Brain microvascular endothelial cell (primary cell): ENCODE measurements around the gene C6orf163.

Experiments used
- DNase-seq: peaks from one replicate; pipeline ENCODE4 v3.0.0-alpha.2; 2020
- H3K27ac ChIP-seq: fragments of 250-450 bp; sonication (Bioruptor Pico); 2 replicates; pipeline ENCODE4 v1.5.1; 2020; ENCODE audit warnings: mild to moderate bottlenecking, moderate library complexity
- H3K27me3 ChIP-seq: fragments of 250-450 bp; sonication (Bioruptor Pico); replicated peaks from 2 replicates; pipeline ENCODE4 v1.5.1; 2020; ENCODE audit warnings: mild to moderate bottlenecking
- H3K36me3 ChIP-seq: fragments of 250-450 bp; sonication (Bioruptor Pico); replicated peaks from 2 replicates; pipeline ENCODE4 v1.5.1; 2020; ENCODE audit warnings: mild to moderate bottlenecking
- H3K4me3 ChIP-seq: 2 replicates; pipeline ENCODE4 v1.5.1; 2011; ENCODE audit warnings: low read depth, mild to moderate bottlenecking, control low read depth, low read length, moderate library complexity
- CTCF ChIP-seq: IDR thresholded peaks from 2 replicates; pipeline ENCODE4 v1.5.1; 2011; ENCODE audit warnings: low read depth, mild to moderate bottlenecking, moderate library complexity, low read length, control low read depth, inconsistent platforms; ENCODE audit errors: missing control alignments
- in situ Hi-C: cut with HindIII; loops from 2 replicates; pipeline ENCODE4 v1.10.0; 2017; ENCODE audit warnings: low sequenced_read_pairs, low pct_ligation_motif_present

The C6orf163 gene

GRCh38 chr6:87378947-87379346, 34.3 kb downstream of the C6orf163 start:
- no peak overlapping the region for H3K4me3 ChIP-seq
- H3K36me3 ChIP-seq: no peaks in the 10 kb centered on the region
- in situ Hi-C loops: no loop called here
- TF ChIP-seq CTCF: no peak
- no peak overlapping the region for H3K27ac ChIP-seq
- no peak for DNase-seq
- H3K27me3 ChIP-seq: no peaks in the 10 kb centered on the region

GRCh38 chr6:87382861-87383260, 38.2 kb downstream of the C6orf163 start:
- no peaks in the 10 kb centered on the region for H3K36me3 ChIP-seq
- H3K27ac ChIP-seq: no peak overlapping the region
- no peak for TF ChIP-seq CTCF
- H3K4me3 ChIP-seq: no peak overlapping the region
- DNase-seq: no peak
- in situ Hi-C loops: no loop called here
- no peaks in the 10 kb centered on the region for H3K27me3 ChIP-seq

- no peak for DNase-seq
- in situ Hi-C loops: no loop called here
- H3K27me3 ChIP-seq: no peaks in the 10 kb centered on the region
- H3K4me3 ChIP-seq: no peak overlapping the region
- no peaks in the 10 kb centered on the region for H3K36me3 ChIP-seq
- no peak overlapping the region for H3K27ac ChIP-seq
- no peak for TF ChIP-seq CTCF
Observed at GRCh38 chr6:87384038-87384437, 39.4 kb downstream of the C6orf163 start.

- Histone ChIP-seq H3K4me3 (no peak overlapping the region), H3K27ac (no peak overlapping the region), H3K36me3 (no peaks in the 10 kb centered on the region), H3K27me3 (no peaks in the 10 kb centered on the region)
- DNase-seq: no peak
- in situ Hi-C loops: no loop called here
- no peak for TF ChIP-seq CTCF
Observed at GRCh38 chr6:87384449-87384848, 39.8 kb downstream of the C6orf163 start.

- peak; percentile 19 for DNase-seq
Observed at GRCh38 chr6:87391334-87391733, 46.7 kb downstream of the C6orf163 start.

More at GRCh38 chr6:87391334-87391733, 46.7 kb downstream of the C6orf163 start:
- peak; percentile 64 for TF ChIP-seq CTCF
- Histone ChIP-seq H3K36me3 (no peaks in the 10 kb centered on the region), H3K27ac (no peak overlapping the region), H3K4me3 (no peak overlapping the region), H3K27me3 (no peaks in the 10 kb centered on the region)
- in situ Hi-C loops: no loop called here
